Activated CD4-positive, alpha-beta T cell treated with anti-CD3 and anti-CD28 coated beads, Interleukin-2, amount 50 U/mL, for 24 hours (primary cell): Measurements from ENCODE around the gene PRDX6.
"Not testable (repeated sequence)": the region's sequence is repeated elsewhere in the genome, so short reads cannot be mapped to it uniquely, and the experiment has no call there.

ENCODE experiments used
- DNase-seq, 2 donors: peaks; one replicate each; pipeline ENCODE4 v3.0.0-alpha.2; 2020; ENCODE audit warnings: low read depth in 1 of 2, low spot score in 1 of 2

The PRDX6 gene

GRCh38 chr1:173496757-173497320, 19.7 kb downstream of the PRDX6 start:
- no peak for DNase-seq

- DNase-seq: no peak
These were observed 22.6 kb downstream of the PRDX6 start for GRCh38 chr1:173499729-173500128.

GRCh38 chr1:173502104-173502503, 25.0 kb downstream of the PRDX6 start:
- DNase-seq: no peak

GRCh38 chr1:173503391-173503790, 26.3 kb downstream of the PRDX6 start:
- no peak for DNase-seq

GRCh38 chr1:173504268-173504667, 27.1 kb downstream of the PRDX6 start:
- DNase-seq: no peak

GRCh38 chr1:173505391-173505790, 28.3 kb downstream of the PRDX6 start:
- DNase-seq: no peak

- no peak for DNase-seq
These were observed 29.3 kb downstream of the PRDX6 start for GRCh38 chr1:173506437-173506836.

GRCh38 chr1:173507205-173507846, 30.2 kb downstream of the PRDX6 start:
- DNase-seq: no peak

GRCh38 chr1:173507847-173508209, 30.7 kb downstream of the PRDX6 start:
- DNase-seq: no peak

- no peak for DNase-seq
These were observed 31.4 kb downstream of the PRDX6 start for GRCh38 chr1:173508541-173508940.

GRCh38 chr1:173509797-173510196, 32.7 kb downstream of the PRDX6 start:
- DNase-seq: no peak

- DNase-seq: not testable (repeated sequence)
These were observed 37.4 kb downstream of the PRDX6 start for GRCh38 chr1:173514503-173514902.

GRCh38 chr1:173520799-173521198, 43.7 kb downstream of the PRDX6 start:
- no peak for DNase-seq

- DNase-seq: no peak
These were observed 46.2 kb downstream of the PRDX6 start for GRCh38 chr1:173523329-173523728.

- no peak for DNase-seq
These were observed 48.8 kb downstream of the PRDX6 start for GRCh38 chr1:173525926-173526325.

GRCh38 chr1:173527151-173527826, 50.2 kb downstream of the PRDX6 start:
- no peak for DNase-seq

- DNase-seq: no peak
These were observed 52.0 kb downstream of the PRDX6 start for GRCh38 chr1:173529106-173529505.

- DNase-seq: no peak
These were observed 53.9 kb downstream of the PRDX6 start for GRCh38 chr1:173530795-173531693.

GRCh38 chr1:173532237-173532636, 55.1 kb downstream of the PRDX6 start:
- DNase-seq: no peak

GRCh38 chr1:173536223-173536622, 59.1 kb downstream of the PRDX6 start:
- DNase-seq: no peak
